ENCODE data around the gene OSTN. TPM values are rescaled to one million over a fixed set of nuclear protein-coding genes. Genes with fewer than 3 reads are reported as not detected.

The OSTN gene
- total RNA-seq, 2 experiments from 2014 or later = not detected

GRCh38 chr3:191259486-191259885, 60.4 kb downstream of the OSTN start:
- TF ChIP-seq CTCF (IDR thresholded peaks at IDR 0.05) = no peak
- Histone ChIP-seq H3K4me1 (ENCODE audit: insufficient read depth, low read length) (no peaks in the 10 kb centered on the region), H3K27ac (ENCODE audit: low read depth in 1 of 2, low read length in 2 of 2) (no peak overlapping the region), H3K9me3 (ENCODE audit: control insufficient read depth in 1 of 2, insufficient read depth in 1 of 2, low read length in 2 of 2) (peaks cover 0 to 4% of the 10 kb centered on the region in 2 experiments), H3K36me3 (ENCODE audit: insufficient read depth, low read length) (no peaks in the 10 kb centered on the region), H3K27me3 (ENCODE audit: control insufficient read depth in 1 of 2, insufficient read depth in 2 of 2, low read length in 2 of 2) (no peaks in the 10 kb centered on the region), H3K4me3 (ENCODE audit: low read length) (no peak overlapping the region)
- Mint-ChIP-seq H3K27me3 (peaks cover 7% of the 10 kb centered on the region), H3K9me3 (no peaks in the 10 kb centered on the region), H3K4me1 (ENCODE audit: low read depth) (no peaks in the 10 kb centered on the region), H3K36me3 (ENCODE audit: low read depth) (no peaks in the 10 kb centered on the region), H3K27ac (no peak overlapping the region), H3K4me3 (no peak overlapping the region)
- DNase-seq (no peak), ATAC-seq (ENCODE audit: poor library complexity) (no peak)
- ChIA-PET POLR2A (no interaction called here), CTCF (no interaction called here)
- intact Hi-C loops (cut with DNase I, micrococcal nuclease) = no loop called here

GRCh38 chr3:191260431-191261303, 61.6 kb downstream of the OSTN start:
- H3K27ac ChIP-seq (ENCODE audit: low read depth in 1 of 2, low read length in 2 of 2) = no peak overlapping the region
- CTCF ChIA-PET = no interaction called here

GRCh38 chr3:191261304-191261638, 62.2 kb downstream of the OSTN start:
- no peak overlapping the region for H3K27ac Mint-ChIP-seq
- TF ChIP-seq CTCF (IDR thresholded peaks at IDR 0.05) = no peak
- CTCF ChIA-PET = no interaction called here

More at GRCh38 chr3:191260431-191261303, 61.6 kb downstream of the OSTN start:
- H3K4me3 ChIP-seq (ENCODE audit: low read length) = no peak overlapping the region
- DNase-seq (no peak), ATAC-seq (ENCODE audit: poor library complexity) (no peak)
- Mint-ChIP-seq H3K36me3 (ENCODE audit: low read depth) (no peaks in the 10 kb centered on the region), H3K27me3 (peaks cover 7% of the 10 kb centered on the region), H3K9me3 (no peaks in the 10 kb centered on the region), H3K4me1 (ENCODE audit: low read depth) (no peaks in the 10 kb centered on the region), H3K4me3 (no peak overlapping the region), H3K27ac (no peak overlapping the region)
- POLR2A ChIA-PET = no interaction called here
- no peak for TF ChIP-seq CTCF (IDR thresholded peaks at IDR 0.05)
- H3K9me3 ChIP-seq (ENCODE audit: control insufficient read depth in 1 of 2, insufficient read depth in 1 of 2, low read length in 2 of 2) = peaks cover 0 to 4% of the 10 kb centered on the region in 2 experiments
- H3K4me1 ChIP-seq (ENCODE audit: insufficient read depth, low read length) = no peaks in the 10 kb centered on the region
- no peaks in the 10 kb centered on the region for H3K27me3 ChIP-seq (ENCODE audit: control insufficient read depth in 1 of 2, insufficient read depth in 2 of 2, low read length in 2 of 2)
- intact Hi-C loops (cut with DNase I, micrococcal nuclease) = no loop called here
- H3K36me3 ChIP-seq (ENCODE audit: insufficient read depth, low read length) = no peaks in the 10 kb centered on the region

More at GRCh38 chr3:191261304-191261638, 62.2 kb downstream of the OSTN start:
- Histone ChIP-seq H3K4me3 (ENCODE audit: low read length) (no peak overlapping the region), H3K9me3 (ENCODE audit: control insufficient read depth in 1 of 2, insufficient read depth in 1 of 2, low read length in 2 of 2) (peaks cover 0 to 4% of the 10 kb centered on the region in 2 experiments), H3K36me3 (ENCODE audit: insufficient read depth, low read length) (no peaks in the 10 kb centered on the region), H3K4me1 (ENCODE audit: insufficient read depth, low read length) (no peaks in the 10 kb centered on the region), H3K27ac (ENCODE audit: low read depth in 1 of 2, low read length in 2 of 2) (no peak overlapping the region), H3K27me3 (ENCODE audit: control insufficient read depth in 1 of 2, insufficient read depth in 2 of 2, low read length in 2 of 2) (no peaks in the 10 kb centered on the region)
- POLR2A ChIA-PET = no interaction called here
- ATAC-seq (ENCODE audit: poor library complexity) (no peak), DNase-seq (no peak)
- no peaks in the 10 kb centered on the region for H3K4me1 Mint-ChIP-seq (ENCODE audit: low read depth)
- H3K9me3 Mint-ChIP-seq = no peaks in the 10 kb centered on the region
- intact Hi-C loops (cut with DNase I, micrococcal nuclease) = no loop called here
- H3K27me3 Mint-ChIP-seq = peaks cover 7% of the 10 kb centered on the region
- no peak overlapping the region for H3K4me3 Mint-ChIP-seq
- H3K36me3 Mint-ChIP-seq (ENCODE audit: low read depth) = no peaks in the 10 kb centered on the region
